Ishikawa (cell line): Measurements from ENCODE around the gene PCNX4.

Source experiments
- CEBPB ChIP-seq: IDR thresholded peaks from 2 replicates; pipeline ENCODE4 v1.6.1; 2012
- CREB1 ChIP-seq: IDR thresholded peaks from 2 replicates; pipeline ENCODE4 v1.6.1; 2012; ENCODE audit warnings: low read depth
- EGR1 ChIP-seq: IDR thresholded peaks from 2 replicates; pipeline ENCODE4 v1.6.1; 2012
- EP300 ChIP-seq: IDR thresholded peaks from 2 replicates; pipeline ENCODE4 v1.6.1; 2012; ENCODE audit warnings: borderline replicate concordance
- FOXM1 ChIP-seq: IDR thresholded peaks from 2 replicates; pipeline ENCODE4 v1.6.1; 2012; ENCODE audit warnings: low read depth, borderline replicate concordance
- MAX ChIP-seq: IDR thresholded peaks from 2 replicates; pipeline ENCODE4 v1.6.1; 2012
- NFIC ChIP-seq: IDR thresholded peaks from 2 replicates; pipeline ENCODE4 v1.6.1; 2012
- RAD21 ChIP-seq: IDR thresholded peaks from 2 replicates; pipeline ENCODE4 v1.6.1; 2012; ENCODE audit warnings: low read depth
- REST ChIP-seq: IDR thresholded peaks from 2 replicates; pipeline ENCODE4 v1.6.1; 2012; ENCODE audit warnings: low read depth, mild to moderate bottlenecking
- TAF1 ChIP-seq: IDR thresholded peaks from 2 replicates; pipeline ENCODE4 v1.6.1; 2012; ENCODE audit warnings: low read depth, mild to moderate bottlenecking
- TCF12 ChIP-seq: IDR thresholded peaks from 2 replicates; pipeline ENCODE4 v1.6.1; 2012; ENCODE audit warnings: low read depth
- TEAD4 ChIP-seq: IDR thresholded peaks from 2 replicates; pipeline ENCODE4 v1.6.1; 2012
- USF1 ChIP-seq: IDR thresholded peaks from 2 replicates; pipeline ENCODE4 v1.6.1; 2012
- YY1 ChIP-seq: IDR thresholded peaks from 2 replicates; pipeline ENCODE4 v1.6.1; 2012; ENCODE audit warnings: low read depth
- ZBTB7A ChIP-seq: IDR thresholded peaks from 2 replicates; pipeline ENCODE4 v1.6.1; 2012; ENCODE audit warnings: low read depth

Gene PCNX4

GRCh38 chr14:60189923-60190840 is 98.5 kb downstream of the PCNX4 start:
- TF ChIP-seq USF1 (no peak), TAF1 (no peak), REST (no peak), TCF12 (no peak), FOXM1 (no peak), TEAD4 (no peak), EGR1 (no peak), NFIC (no peak), MAX (no peak), EP300 (no peak), YY1 (no peak), CREB1 (no peak), ZBTB7A (no peak), CEBPB (no peak), RAD21 (no peak)

DNA sequence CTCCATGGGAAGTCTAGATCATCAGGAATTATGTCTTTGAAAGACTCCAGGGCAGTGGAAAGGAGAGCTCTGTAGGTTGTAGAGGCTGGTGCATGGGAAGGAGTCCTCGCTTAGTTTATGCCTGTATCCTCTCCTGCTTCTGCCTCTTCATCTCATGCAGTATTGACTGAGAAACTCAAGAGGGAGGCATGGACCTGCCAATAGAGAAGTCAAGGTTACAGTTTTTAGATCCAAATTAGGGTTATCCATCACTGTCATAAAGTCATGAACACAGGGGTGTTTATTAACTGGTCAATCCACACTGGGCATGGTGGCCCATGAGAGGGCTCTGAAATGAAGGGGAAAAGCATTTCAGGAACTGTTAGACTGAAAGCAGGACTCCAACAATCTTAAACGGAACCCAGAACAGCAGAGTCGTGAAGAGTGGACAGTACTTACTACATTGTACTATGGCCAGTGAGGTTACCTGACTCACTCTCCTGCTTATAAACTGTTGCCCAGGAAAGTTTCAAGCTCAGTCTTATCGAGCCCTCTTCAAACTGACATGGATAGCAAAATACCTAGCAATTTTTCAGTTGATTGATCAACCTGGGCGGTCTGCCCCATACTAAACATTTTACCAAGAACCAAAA is 103.6 kb downstream of the PCNX4 start:
- TF ChIP-seq ZBTB7A (no peak), RAD21 (peak; percentile 41)

DNA sequence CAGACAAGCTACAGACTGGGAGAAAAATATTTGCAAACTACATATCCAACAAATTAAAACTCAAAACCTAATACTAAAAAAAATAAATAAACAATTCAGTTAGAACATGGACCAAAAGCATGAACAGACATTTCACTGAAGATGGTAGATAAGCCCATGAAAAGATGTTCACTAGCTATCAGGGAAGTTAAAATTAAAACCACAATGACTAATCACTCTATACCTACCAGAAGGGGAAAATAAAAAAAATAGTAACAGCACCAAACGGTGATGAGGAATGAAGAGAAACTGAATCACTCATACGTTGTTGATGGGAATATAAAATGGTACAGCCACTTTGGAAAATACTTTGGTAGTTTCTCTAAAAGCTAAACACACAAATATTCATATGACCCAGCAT is 104.6 kb downstream of the PCNX4 start:
- TF ChIP-seq REST (no peak), TEAD4 (no peak), EP300 (no peak), MAX (no peak), RAD21 (no peak), EGR1 (no peak), TCF12 (no peak)

- TF ChIP-seq RAD21 (no peak), ZBTB7A (no peak), CEBPB (no peak), USF1 (no peak), EGR1 (no peak), NFIC (no peak), REST (no peak), CREB1 (no peak), TEAD4 (no peak), MAX (no peak)
These were observed 106.0 kb downstream of the PCNX4 start for GRCh38 chr14:60197629-60198303.
